GM21526 (cell line): ENCODE data around the gene PRPH2.

ENCODE experiments used
- ATAC-seq: cut with Tn5 transposase; IDR thresholded peaks from one replicate; pipeline ENCODE4 v1.9.1; 2021; ENCODE audit warnings: moderate library complexity; ENCODE audit not compliant: unreplicated experiment, low FRiP score

The PRPH2 gene, protein sequence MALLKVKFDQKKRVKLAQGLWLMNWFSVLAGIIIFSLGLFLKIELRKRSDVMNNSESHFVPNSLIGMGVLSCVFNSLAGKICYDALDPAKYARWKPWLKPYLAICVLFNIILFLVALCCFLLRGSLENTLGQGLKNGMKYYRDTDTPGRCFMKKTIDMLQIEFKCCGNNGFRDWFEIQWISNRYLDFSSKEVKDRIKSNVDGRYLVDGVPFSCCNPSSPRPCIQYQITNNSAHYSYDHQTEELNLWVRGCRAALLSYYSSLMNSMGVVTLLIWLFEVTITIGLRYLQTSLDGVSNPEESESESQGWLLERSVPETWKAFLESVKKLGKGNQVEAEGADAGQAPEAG

DNA sequence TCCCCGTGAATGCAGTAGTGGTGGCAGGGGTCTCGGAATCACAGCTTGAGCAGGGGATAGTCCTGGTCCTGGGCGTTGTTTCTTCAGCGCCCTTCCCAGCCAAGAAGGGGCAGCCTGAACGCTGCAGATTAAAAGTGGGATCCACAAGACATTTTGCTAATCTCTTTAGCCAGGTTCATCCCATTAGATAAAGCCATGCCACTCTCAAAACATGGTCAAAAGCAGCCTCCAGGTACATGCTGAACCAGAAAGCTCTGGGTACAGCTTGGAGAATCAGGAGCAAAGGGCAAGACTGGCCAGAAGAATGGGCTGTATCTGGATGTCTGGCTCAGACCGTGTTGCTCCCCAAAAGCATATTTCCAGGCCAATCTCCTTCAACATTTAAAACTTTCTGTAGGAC lies at the start of gene PRPH2:
Gene PRPH2 (minus strand): TSS at position 101 of the 400 bp plus-strand sequence. CDS start 263 bp downstream, outside the sequence.
- ATAC-seq = no peak

DNA sequence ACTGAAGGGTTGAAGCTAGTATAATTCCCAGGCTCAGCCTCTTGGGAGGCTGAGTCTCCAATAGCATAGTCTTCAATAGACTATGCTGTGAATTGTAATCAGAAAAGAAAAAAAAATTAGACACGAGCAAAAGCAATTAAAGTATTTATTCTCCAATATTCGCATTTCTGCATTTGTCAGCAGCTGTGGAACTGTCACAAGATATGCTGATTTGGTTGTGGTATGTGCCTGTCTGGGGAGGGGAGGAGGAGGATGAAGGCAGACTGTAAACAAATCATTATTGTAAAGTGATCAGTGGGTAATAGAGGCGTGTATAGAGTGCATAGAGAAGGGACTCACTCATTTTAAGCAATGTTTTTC lies 49.3 kb upstream of the PRPH2 start:
- ATAC-seq = no peak

DNA sequence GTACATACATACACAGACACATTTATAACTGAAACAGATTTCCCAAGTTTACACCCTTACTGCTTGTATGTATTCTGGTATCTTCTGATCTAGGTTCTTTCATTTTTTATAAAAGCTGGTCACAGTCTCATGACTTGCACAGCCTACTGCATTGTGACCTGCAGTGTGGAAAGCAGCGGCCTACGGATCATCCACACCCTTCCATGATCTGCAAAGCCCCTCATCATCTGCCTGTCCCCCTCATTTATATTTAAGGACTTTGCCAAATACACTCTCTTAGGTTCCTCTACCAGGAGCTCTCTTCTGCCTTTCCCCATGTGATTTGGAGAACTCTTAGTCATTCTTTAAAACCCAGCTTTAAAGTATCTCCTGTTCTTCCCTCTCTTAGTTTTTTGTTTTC lies 47.4 kb upstream of the PRPH2 start:
- no peak for ATAC-seq

DNA sequence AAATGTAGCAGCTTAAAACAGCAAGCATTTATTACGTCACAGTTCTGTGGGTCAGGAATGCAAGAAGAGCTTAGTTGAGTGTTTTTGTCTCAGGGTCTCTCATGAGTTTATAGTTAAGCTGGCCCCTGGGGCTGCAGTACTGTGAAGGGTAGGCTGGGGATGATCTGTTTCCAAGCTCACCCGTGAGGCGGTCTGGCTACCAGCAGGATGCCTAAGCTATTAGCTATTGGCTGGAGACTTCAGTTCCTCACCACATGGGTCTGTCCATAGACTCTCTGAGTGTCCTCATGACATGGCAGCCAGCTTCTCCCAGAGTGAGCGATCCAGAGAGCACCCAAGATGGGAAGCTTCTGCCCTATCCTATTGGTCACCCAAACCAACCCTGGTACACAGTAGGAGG lies 46.7 kb upstream of the PRPH2 start:
- no peak for ATAC-seq

DNA sequence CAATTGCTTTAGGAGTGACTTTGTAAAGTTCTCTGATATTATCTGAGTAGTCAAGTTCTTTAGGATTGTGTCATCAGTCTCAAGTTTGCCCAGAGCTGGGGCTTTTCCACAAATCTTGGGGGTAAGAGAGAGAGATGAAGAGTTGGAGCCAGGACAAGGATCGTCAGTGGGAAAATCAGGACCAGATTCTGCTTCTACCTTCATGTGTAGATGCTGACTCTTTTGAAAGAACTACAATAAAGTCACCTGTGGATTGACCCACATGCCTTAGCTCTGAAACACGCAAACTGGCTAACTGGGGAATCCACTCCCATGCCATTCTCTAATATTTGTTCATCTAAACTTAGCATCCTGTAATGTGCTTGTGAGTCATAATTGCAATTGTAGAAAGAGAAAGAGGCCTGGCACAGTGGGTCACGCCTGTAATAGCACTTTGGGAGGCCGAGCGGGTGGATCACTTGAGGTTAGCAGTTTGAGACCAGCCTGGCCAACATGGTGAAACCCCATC lies 43.8 kb upstream of the PRPH2 start:
- no peak for ATAC-seq

DNA sequence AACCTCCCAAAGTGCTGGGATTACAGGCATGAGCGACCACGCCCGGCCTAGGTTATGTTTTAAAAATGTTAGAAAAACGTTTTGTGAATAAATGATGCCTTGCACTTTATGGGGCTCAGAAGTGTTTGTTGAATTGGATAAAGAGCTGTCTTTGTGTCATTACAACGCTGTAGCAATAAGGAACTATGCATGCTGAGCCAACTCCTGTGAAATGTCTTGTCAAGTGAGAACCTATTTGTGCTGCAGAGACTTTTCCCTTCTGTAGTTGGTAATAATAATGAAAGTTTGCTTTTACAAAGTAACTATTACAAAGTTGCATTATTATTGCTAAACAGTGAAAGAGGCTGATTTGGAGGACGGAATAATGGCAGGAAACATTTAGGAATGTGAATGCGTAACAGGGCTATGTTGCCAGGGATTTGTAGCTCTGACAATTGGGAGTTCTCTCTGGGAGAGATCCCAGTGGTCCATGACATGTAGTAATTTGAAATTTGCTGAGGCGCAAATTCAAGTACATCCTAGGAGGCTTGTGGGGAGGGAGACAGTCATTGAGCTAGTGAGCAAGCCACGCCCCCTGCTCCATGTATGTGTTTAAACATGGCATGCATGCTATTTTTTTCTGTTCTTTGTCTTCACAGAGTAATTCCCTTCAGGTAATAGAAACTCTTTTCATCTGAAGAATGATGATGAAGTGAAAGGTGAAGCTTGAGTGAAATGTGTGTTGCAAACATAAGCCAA lies 42.7 kb upstream of the PRPH2 start:
- ATAC-seq = no peak

DNA sequence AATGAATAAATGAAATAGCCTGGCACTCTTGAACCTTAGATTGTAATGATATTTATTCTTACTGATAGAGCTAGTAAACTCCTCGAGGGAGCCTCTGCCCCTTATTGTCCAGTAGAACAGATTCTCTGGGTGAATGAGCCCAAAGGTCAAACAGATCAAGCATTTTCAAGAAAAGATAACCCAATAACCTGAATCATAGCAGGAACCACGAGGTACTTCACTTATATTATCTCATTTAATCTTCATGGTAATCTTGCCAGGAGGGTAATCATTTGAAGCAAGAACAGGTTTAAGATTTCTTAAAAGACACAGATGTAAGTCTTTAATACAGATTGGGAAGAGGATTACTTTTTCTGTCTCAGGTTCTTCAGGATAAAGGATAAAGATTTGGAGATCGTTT lies 40.6 kb upstream of the PRPH2 start:
- ATAC-seq = no peak

DNA sequence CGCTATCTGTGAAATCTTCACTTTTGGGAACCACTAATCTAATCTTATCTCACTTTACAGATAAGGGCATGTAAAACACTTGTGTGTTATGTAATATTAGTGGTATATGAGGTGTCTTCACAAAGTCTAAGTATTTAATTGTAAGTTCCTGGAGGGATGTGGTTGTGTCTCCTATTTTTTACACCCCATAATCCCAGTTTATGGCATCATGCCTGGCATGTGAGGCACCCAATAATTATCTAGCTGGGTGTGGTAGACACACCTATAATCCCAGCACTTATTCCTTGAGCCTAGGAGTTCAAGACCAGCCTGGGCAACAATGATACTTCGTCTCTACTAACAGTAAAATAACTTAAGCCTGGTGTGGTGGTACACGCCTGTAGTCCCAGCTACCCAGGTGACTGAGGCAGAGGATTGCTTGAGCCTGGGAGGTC lies 40.0 kb upstream of the PRPH2 start:
- no peak for ATAC-seq

DNA sequence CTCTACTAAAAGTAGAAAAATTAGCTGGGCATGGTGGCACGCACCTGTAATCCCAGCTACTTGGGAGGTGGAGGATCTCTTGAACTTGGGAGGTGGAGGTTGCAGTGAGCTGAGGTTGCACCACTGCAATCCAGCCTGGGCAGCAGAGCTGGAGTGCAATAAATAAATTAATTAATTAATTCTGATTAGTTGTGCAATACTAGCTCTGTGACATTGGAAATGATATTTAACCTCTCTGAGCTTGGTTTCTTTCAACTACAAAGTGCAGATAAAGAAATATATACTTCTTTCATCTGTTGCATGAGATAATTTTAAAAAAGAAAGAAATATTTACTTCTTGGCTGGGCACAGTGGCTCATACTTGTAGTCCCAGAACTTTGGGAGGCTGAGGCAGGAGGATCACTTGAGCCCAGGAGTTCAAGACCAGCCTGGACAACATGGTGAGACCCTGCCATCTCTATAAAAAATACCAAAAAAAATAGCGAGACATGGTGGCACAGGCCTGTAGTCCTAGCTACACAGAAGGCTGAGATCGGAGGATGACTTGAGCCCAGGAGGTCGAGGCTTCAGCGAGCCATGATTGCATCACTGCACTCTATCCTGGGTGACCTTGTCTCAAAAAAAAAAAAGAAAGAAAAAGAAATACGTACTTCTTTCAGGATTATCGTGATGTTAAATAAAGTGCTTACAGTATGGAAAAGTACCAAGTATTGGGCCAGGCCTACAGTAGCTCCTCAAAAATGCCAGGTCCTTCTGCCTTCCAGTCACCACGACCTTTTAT lies 39.1 kb upstream of the PRPH2 start:
- no peak for ATAC-seq

DNA sequence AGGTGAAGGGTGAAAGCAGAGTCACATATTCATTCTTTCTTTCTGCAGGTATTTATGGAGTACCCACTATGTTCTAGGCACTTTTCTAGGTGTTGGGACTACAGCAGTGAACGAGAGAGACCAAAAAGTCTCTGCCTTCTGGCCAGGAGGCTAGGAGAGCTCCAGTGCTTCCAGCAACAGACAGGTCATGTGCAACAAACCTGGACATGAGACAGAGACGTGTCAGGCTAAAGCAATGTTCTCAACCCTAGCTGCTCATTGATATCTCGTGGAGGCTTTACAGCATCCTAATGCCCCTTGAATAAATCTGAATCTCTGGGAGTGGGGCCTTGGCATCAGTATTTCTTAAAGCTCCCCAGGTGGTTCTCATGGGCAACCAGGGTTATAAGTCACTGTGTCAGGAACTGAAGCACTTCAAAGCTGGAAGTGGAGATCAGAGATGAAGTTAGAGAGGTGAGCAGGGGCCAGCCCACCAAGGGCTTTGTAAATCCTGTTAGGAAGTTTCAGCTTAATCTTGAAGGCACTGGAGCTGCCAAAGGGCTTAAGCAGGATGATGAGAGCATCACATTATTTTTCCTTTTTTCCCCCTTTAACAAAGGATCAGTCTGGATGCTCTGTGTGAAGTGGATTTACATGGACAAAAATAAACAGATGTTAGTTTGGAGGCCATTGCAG lies 36.5 kb upstream of the PRPH2 start:
- no peak for ATAC-seq

DNA sequence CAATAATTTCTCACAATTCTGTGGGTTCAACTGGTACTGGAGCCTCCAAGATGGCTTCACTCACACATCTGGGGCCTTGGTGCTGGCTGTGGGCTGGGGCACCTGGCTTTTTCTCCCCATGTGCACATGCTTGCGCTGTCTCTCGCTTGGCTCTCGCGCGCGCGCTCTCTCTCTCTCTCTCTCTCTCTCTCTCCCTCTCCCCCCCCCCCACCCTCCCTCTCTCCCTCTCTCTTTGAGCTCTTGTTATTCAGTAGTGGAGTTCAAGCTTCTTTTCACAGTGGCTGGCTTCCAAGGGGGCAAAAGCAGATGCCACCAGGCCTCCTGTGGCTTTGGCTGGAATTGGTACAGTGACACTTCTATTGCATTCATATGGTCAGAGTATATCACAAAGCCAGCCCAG lies 34.3 kb upstream of the PRPH2 start:
- no peak for ATAC-seq

DNA sequence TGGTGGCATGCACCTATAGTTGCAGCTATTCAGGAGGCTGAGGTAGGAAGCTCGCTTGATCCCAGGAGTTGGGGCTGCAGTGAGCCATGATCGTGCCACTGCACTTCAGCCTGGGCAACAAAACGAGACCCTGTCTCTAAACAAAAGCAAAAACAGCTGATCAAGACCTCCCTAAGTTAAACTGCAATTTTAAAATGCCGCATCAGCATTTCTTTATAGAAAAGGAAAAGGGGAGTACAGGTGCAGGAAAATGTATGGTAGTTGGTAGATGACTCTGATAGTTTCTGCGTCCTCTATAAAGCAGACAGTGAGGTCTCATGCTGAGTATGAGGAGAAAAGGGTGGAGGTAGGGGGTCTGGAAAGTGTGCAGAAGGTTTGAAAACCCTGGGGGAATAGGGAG lies 32.4 kb upstream of the PRPH2 start:
- ATAC-seq = no peak

DNA sequence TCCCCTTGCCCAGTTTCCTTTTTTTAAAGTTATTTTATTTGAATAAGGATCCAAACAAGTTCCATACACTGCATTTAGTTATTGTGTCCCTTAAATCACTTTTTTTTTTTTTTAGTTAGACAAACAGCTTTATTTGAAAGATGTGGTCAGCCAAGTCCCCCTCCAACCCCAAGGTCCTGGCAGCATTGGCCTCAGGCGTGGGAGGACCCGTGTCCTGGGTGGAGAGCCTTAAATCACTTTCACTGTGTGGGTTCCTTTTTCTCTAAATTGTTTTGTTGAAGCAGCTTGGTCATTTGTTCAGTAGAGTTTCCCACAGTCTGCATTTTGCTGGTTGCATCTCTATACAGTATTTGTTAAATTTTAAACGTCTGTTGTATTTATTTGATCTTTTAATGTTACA lies 28.7 kb upstream of the PRPH2 start:
- ATAC-seq = no peak

DNA sequence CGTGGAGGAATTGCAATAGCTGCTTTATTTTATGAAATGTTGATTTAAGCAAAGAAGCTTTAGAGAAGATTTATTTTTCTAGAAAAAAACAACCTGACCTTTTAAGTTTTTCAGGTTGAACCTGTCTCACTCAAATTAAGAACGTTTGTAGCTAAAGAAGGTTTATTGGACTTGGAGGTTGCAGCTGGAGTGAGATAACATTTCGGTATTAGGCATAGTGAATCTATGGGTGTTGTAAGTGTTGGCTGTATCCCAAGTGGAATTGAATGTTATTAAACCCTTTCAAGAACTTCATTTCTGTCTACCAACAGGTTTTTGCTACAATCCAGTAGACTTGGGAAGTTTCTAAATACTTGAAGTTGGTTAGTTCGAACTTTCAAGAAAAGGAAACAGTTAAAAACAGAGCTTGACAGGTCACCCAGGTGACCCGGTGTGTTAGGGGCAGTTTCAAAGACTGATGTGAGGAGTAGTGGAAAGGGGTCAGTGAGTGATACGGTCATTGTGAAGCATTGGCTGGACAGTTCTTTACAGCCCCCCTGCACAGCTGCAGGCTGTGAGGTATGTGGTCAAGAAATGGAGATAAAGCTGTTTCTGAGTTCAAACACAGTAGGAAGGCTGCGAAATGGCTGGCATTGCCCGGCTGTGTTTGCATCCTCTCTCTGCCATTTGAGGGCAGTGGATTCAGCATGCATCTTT lies 26.0 kb upstream of the PRPH2 start:
- no peak for ATAC-seq

DNA sequence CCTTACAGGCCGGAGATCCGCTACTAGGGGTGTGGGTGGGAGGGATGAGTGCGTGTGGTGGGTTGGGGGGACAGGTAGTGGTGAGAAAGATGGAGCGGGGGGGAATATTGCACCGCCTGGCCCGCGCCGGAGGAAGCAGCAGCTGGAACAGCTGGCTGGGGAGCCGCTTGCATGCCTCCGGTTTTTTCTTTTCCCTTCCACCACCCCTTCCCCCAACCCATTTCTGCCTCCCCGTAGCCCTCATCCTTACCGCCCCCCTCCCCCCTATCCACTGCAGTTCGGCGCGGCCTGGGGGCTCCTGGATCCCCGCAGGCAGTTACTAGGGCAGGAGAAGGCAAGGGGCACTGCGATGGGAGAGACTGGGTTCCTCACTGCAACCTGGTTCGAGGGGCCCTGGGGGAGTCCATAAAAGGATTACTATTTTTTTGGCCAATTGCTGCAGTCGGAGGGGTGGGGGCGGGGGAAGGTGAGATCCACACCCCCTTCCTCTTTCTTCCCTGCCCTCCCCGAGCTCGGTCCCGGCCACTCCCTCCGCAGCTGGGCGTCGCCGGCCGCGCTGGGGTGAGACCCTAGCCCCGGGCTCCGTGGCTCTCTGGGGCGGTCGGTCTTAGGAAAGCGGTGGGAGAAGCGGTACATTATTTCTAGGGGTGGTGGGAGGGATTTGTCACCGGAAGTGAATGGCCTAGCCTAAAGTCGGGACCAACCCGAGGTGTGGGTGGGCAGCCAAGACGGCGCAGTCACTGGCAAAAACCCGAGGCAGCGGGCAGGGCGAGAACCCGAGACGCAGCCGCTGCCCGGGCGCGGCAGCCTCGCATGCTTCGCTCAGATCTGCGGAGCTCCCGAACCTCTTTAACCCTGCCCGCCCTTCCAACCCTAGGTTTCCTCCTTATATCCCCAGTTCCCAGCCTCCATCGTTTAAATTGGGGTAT lies 24.3 kb upstream of the PRPH2 start:
- peak; percentile 55 for ATAC-seq

DNA sequence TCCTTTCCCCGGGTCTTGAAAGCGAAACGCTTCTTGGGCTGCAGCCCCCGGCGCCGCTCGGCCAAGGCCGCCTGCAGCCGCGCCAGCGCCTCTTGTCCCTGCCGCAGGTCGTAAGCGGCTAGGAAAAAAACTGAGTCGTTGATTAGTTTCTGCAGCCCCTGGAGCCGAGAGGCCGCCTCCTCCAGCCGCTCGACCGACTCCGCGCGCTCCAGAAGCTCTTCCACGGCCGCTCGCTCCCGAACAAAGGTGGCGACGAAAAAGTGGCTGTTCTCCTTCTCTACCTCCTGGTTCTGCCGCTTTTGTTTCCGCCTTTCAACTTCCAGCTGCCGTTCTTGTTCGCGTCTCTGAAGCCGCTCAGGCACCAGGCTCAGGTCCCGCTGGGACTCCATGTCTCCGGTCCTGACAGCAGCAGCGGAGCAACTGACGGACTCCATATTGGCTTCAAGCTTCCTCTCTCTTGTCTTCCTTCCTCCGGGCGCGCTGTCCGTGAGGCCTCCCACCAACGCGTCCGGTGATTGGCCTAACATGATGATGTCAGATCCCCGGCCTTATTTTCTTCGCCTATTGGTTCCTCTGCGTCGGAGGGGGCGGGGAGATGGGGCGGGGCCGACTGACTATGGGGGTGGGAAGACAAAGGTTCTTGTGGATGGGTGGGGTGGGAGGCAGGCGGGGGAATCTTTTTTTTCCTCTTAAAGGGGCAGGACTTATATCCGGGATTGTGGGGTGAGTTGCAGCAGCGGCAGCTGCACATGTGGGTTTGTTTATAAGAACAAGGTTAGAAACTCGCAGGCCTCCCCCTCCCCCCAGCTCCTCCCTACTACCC lies 23.5 kb upstream of the PRPH2 start, which contains the start of gene TBCC:
Gene TBCC (minus strand): TSS at position 464 of the 823 bp plus-strand sequence. CDS start 30 bp downstream, at position 434.
- ATAC-seq = peak; percentile 62

DNA sequence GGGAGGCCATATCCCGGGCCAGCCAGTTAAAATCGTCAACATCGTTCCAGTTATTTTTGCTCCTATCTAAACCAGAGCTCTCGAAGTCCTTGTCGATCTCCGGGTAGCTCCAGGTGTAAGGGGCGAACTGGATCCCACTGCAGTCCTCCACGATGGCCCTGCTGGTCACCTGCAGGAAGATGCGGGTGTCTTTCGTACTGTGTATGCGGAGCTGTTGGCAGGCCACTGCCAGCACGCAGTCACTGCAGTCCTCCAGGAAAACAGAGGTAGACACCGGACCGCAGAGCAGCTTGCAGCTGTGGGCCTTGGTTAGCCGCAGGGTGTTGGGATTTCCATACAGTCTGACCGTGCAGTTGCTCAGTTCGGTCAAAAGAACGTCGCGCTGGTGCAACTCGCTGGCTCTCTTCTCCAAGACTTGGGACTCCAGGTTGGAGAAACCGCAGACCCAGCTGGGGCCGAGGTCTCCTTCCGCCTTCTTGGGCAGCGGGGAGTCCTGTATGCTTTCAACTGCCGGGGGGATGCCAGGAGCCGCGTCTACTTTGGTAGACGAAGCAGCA lies 22.8 kb upstream of the PRPH2 start:
- ATAC-seq = no peak
